ENCODE results near the gene MOGAT3. TPM values are rescaled to one million over a fixed set of nuclear protein-coding genes. Genes with fewer than 3 reads are reported as not detected.

Gene MOGAT3
- total RNA-seq, 2 donors from 2014 or later: not detected

DNA sequence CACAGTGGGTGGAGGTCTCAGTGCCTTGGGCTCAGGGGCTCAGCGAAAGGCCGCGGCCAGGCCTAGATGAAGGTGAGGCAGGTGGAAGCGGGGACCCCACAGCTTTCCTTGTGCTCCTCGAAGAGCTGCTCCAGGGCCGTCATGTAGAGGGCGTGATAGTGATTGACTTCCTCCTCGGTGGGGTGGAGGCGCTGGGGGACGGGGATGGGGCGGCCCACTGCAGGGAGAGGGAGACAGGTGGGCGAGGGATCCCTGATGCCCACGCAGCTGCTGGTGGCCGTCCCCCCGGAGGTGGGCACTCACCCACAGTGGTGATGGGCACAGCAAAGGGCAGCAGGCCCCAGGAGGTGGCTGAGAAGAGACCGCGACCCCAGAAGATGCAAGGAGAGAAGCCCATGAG is 5.0 kb downstream of the MOGAT3 start:
- H3K4me1 ChIP-seq: no peaks in the 10 kb centered on the region
- TF ChIP-seq, protein P1, sequence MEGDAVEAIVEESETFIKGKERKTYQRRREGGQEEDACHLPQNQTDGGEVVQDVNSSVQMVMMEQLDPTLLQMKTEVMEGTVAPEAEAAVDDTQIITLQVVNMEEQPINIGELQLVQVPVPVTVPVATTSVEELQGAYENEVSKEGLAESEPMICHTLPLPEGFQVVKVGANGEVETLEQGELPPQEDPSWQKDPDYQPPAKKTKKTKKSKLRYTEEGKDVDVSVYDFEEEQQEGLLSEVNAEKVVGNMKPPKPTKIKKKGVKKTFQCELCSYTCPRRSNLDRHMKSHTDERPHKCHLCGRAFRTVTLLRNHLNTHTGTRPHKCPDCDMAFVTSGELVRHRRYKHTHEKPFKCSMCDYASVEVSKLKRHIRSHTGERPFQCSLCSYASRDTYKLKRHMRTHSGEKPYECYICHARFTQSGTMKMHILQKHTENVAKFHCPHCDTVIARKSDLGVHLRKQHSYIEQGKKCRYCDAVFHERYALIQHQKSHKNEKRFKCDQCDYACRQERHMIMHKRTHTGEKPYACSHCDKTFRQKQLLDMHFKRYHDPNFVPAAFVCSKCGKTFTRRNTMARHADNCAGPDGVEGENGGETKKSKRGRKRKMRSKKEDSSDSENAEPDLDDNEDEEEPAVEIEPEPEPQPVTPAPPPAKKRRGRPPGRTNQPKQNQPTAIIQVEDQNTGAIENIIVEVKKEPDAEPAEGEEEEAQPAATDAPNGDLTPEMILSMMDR (IDR thresholded peaks at IDR 0.05): no peak
- no peaks in the 10 kb centered on the region for H3K36me3 ChIP-seq
- H3K27ac ChIP-seq: no peak overlapping the region
- no peaks in the 10 kb centered on the region for H3K27me3 ChIP-seq
- no peaks in the 10 kb centered on the region for H3K9me3 ChIP-seq
- H3K4me3 ChIP-seq: no peak overlapping the region
- DNase-seq (ENCODE audit: low spot score): no peak

- Histone ChIP-seq H3K4me1 (no peaks in the 10 kb centered on the region), H3K9me3 (no peaks in the 10 kb centered on the region), H3K27ac (no peak overlapping the region), H3K4me3 (no peak overlapping the region), H3K27me3 (no peaks in the 10 kb centered on the region), H3K36me3 (no peaks in the 10 kb centered on the region)
- no peak for DNase-seq (ENCODE audit: low spot score)
- TF ChIP-seq, protein P1 (IDR thresholded peaks at IDR 0.05): no peak
These were observed 11.7 kb downstream of the MOGAT3 start for GRCh38 chr7:101189109-101189508.

DNA sequence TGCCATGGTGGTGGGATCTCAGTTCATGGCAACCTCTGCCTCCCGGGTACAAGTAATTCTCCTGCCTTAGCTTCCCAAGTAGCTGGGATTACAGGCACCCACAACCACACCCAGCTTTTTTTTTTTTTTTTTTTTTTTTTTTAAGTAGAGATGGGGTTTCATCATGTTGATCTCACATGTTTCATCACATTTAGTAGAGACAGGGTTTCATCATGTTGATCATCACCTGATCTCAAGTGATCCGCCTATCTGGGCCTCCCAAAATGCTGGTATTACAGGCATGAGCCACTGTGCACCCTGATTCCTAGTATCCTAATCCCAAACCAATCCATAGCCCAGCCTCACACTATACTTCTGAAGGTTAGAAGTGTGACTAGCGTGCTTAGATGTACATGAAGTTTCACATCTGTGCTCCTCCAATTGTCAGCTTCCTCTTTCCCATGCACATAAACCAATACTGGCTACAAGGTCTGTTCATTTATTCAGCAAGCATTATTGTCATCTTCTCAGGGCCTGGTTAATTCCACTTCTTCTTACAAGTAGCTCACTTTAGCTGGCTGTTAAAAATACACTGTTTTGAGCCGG is 13.9 kb downstream of the MOGAT3 start:
- H3K27ac ChIP-seq: no peak overlapping the region
- H3K4me3 ChIP-seq: no peak overlapping the region
- DNase-seq (ENCODE audit: low spot score): no peak
- TF ChIP-seq, protein P1 (IDR thresholded peaks at IDR 0.05): no peak
- H3K9me3 ChIP-seq: no peaks in the 10 kb centered on the region
- H3K27me3 ChIP-seq: no peaks in the 10 kb centered on the region
- no peaks in the 10 kb centered on the region for H3K4me1 ChIP-seq
- H3K36me3 ChIP-seq: no peaks in the 10 kb centered on the region

DNA sequence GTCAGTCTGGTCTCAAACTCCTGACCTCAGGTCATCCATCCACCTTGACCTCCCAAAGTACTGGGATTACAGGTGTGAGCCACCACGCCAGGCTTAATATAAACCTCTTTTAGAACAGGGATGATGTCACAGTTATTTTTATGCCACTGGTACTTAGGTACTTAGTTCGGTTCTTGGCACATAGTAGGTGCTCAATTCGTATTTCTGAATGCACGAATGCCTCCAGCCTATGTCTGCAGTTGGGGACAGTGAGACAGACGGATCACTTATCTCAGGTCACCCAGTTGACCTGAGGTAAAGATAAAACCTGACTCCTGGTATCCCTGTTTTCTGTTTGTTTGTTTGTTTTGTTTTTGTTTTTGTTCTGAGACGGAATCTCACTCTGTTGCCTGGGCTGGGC is 14.6 kb downstream of the MOGAT3 start:
- DNase-seq (ENCODE audit: low spot score): no peak
- Histone ChIP-seq H3K36me3 (no peaks in the 10 kb centered on the region), H3K4me3 (no peak overlapping the region), H3K27ac (no peak overlapping the region), H3K4me1 (no peaks in the 10 kb centered on the region), H3K27me3 (peaks cover under 1% of the 10 kb centered on the region in 2 donors), H3K9me3 (no peaks in the 10 kb centered on the region)
- TF ChIP-seq, protein P1 (IDR thresholded peaks at IDR 0.05): no peak

DNA sequence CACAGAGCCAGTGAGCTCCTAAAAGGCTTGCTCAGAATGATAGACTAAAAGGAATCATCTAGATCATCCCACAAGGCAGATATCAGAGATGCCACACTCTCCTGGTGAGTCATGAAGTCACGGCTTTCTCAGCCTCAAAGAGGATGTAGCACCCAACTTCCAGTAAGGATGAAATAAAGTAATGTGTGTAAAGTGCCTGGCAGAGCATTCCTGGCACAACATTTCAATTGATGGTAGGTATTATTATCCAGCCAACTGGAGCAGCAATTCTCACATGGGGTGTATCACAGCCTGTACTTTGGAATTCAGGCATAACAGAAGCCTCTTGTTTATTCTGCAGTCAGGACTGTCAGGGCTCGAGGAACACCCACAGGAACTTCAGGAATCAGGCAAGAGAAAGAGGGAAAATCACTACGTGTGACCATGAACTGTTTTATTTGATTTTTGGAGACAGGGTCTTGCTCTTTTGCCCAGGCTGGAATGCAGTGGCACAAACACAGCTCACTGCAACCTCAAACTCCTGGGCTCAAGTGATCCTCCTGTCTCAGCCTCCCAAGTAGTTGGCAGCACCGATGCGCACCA is 15.5 kb downstream of the MOGAT3 start:
- no peaks in the 10 kb centered on the region for H3K36me3 ChIP-seq
- no peak for DNase-seq (ENCODE audit: low spot score)
- no peak overlapping the region for H3K4me3 ChIP-seq
- no peak overlapping the region for H3K27ac ChIP-seq
- H3K4me1 ChIP-seq: peaks cover 0 to under 1% of the 10 kb centered on the region in 2 donors
- TF ChIP-seq, protein P1 (IDR thresholded peaks at IDR 0.05): no peak
- peaks cover 8 to 9% of the 10 kb centered on the region in 2 donors for H3K27me3 ChIP-seq
- H3K9me3 ChIP-seq: no peaks in the 10 kb centered on the region

Measured in right atrium auricular region (tissue), 2 donors.